Transverse colon (tissue), 4 donors: Measurements from ENCODE around the gene SH3RF3. TPM values are rescaled to one million over a fixed set of nuclear protein-coding genes. Genes with fewer than 3 reads are reported as not detected.

Source experiments
- DNase-seq: peaks from one replicate; pipeline ENCODE4 v3.0.0-alpha.2; 2019
- H3K27ac ChIP-seq, 4 donors: fragments of 200-600 bp; sonication (generic); 2 replicates each; pipeline ENCODE4 v1.5.1; 2016 to 2018; ENCODE audit warnings: inconsistent platforms in 4 of 4
- H3K27me3 ChIP-seq: fragments of 200-600 bp; sonication (generic); 2 replicates; pipeline ENCODE4 v1.5.1; 2017; ENCODE audit warnings: inconsistent platforms
- H3K36me3 ChIP-seq, 4 donors: fragments of 200-600 bp; sonication (generic); 2 replicates each; pipeline ENCODE4 v1.5.1; 2017 to 2019; ENCODE audit warnings: inconsistent platforms in 4 of 4
- H3K4me1 ChIP-seq, 4 donors: fragments of 200-600 bp; sonication (generic); 2 replicates each; pipeline ENCODE4 v1.5.1; 2017 to 2020; ENCODE audit warnings: inconsistent platforms in 4 of 4
- H3K4me3 ChIP-seq, 4 donors: fragments of 200-600 bp; sonication (generic); 1 replicate in 1 of 4; 2 replicates in 3 of 4; pipeline versions ENCODE4 v1.5.1 to v1.6.1; 2017 to 2019; ENCODE audit warnings: inconsistent platforms in 4 of 4
- H3K9me3 ChIP-seq, 2 donors: fragments of 200-600 bp; sonication (generic); 2 replicates each; pipeline ENCODE4 v1.5.1; 2017 to 2019; ENCODE audit warnings: inconsistent platforms in 2 of 2
- CTCF ChIP-seq, 5 experiments: fragments of 200-600 bp in 3 of 5; fragments of 450-650 bp in 2 of 5; sonication (generic) in 3 of 5; IDR thresholded peaks; 1 replicate in 2 of 5; 2 replicates in 3 of 5; pipeline ENCODE4 v1.5.1; 2016 to 2017; ENCODE audit warnings: antibody characterized with exemption in 5 of 5, inconsistent platforms in 3 of 5, mild to moderate bottlenecking in 2 of 5, moderate library complexity in 1 of 5
- EP300 ChIP-seq: sonication (generic); formaldehyde crosslinking; IDR thresholded peaks from one replicate; pipeline ENCODE4 v1.6.1; 2017; ENCODE audit warnings: antibody characterized with exemption, low read depth
- POLR2A ChIP-seq: fragments of 450-650 bp; IDR thresholded peaks from one replicate; pipeline ENCODE4 v1.6.1; 2016; ENCODE audit warnings: antibody characterized with exemption, mild to moderate bottlenecking, moderate library complexity
- POLR2AphosphoS5 ChIP-seq, 3 donors: sonication (generic); formaldehyde crosslinking; IDR thresholded peaks; one replicate each; pipeline ENCODE4 v1.6.1; 2016; ENCODE audit warnings: antibody characterized with exemption in 3 of 3
- WGBS, 2 donors: methylation state at CpG; one replicate each; pipeline ENCODE4 v1.1.5; 2018; ENCODE audit warnings: low coverage in 1 of 2; 5-methylcytosine and 5-hydroxymethylcytosine counted together
- in situ Hi-C, 4 donors: fragments of 200-750 bp; cut with MboI; loops; one replicate each; pipeline versions ENCODE4 v1.15.0 to v1.15.1; 2017; ENCODE audit warnings: low sequenced_read_pairs in 3 of 4, low pct_ligation_motif_present in 1 of 4, low pct_unique_long_range_greater_than_20kb in 1 of 4
- intact Hi-C: fragments of 100-400 bp; cut with DNase I; formaldehyde crosslinking; loops from one replicate; pipeline ENCODE4 v1.15.1; 2023; ENCODE audit warnings: low total_unique reads
- total RNA-seq, 4 donors: library from RNA; depleted of rRNA; stranded (reverse); fragments of >200 nt; gene quantifications; one replicate each; pipeline ENCODE4 v1.1.0, GENCODE V29; 2016

The SH3RF3 gene
- total RNA-seq, 4 donors from 2014 or later = 1.9 to 8.8 (median 2.9) TPM

DNA sequence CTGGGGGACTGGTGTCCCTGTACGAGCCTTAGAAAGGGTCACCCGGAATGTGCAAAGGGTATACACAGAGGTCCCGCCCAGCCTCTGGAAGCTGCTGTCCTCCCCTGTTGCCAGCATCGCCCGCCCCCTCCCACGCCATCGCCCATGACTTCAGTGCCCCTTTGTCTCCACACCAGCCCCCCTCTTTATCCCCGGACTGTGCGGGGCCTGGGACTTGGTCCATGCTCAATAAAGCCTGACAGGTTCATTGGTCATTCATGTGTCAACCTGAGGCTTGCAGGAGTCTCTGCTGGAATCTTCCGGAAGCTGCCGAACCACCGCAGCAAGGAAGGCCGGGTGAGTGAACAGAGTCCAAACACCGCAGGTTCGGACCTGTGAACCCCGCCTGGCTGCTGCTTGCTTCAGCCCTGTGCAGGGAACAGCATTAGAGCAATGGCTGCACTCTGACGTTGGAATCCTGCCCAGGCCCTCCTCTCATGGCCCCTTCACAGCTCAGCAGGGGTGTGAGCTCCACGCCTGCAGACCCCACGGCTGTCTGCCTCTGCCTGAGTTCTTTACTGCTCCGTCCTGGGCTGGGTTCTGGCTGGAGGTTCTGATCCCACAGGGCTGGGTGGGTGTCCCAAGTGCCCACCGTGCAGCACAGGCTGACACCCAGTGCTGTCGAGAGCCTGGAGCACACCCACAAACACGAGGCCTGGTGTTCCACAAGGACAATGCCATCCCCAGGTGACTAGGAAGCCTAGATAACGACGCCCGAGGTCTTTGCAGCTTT lies 388.3 kb downstream of the SH3RF3 start:
- DNase-seq = no peak
- in situ Hi-C loops = no loop called here
- no peak overlapping the region for H3K27ac ChIP-seq
- TF ChIP-seq POLR2AphosphoS5 (IDR thresholded peaks at IDR 0.05) (no peak), CTCF (IDR thresholded peaks at IDR 0.05) (no peak), POLR2A (no peak), EP300 (no peak)
- peaks cover 6 to 14% (median 8%) of the 10 kb centered on the region in 4 donors for H3K4me1 ChIP-seq
- intact Hi-C loops = no loop called here
- H3K4me3 ChIP-seq = no peak overlapping the region
- WGBS, 2 donors = 90% methylated on average over 26 of the region's 26 CpGs; no CpG with 5 or more reads in 1 of the 2 donors
- no peaks in the 10 kb centered on the region for H3K36me3 ChIP-seq
- no peaks in the 10 kb centered on the region for H3K27me3 ChIP-seq
- no peaks in the 10 kb centered on the region for H3K9me3 ChIP-seq

DNA sequence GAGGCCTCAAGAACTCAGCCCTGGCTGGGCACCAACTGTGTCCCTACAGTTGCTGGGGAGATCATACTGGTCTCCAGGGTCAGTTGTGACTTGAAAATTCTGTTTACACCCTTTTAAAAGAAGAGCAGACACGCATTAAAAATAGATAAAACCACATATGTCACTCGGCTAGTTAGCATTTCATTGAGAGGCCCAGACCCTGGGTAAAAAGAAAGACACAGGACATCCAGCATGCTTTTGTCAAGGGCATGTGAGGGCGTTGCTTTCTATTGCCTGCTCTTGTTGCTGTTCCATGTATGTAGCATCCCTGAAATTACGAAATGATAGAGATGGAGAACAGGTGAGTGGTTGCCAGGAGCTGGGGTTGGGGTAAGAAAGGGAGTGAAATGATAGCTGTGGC lies 390.5 kb downstream of the SH3RF3 start:
- intact Hi-C loops = no loop called here

DNA sequence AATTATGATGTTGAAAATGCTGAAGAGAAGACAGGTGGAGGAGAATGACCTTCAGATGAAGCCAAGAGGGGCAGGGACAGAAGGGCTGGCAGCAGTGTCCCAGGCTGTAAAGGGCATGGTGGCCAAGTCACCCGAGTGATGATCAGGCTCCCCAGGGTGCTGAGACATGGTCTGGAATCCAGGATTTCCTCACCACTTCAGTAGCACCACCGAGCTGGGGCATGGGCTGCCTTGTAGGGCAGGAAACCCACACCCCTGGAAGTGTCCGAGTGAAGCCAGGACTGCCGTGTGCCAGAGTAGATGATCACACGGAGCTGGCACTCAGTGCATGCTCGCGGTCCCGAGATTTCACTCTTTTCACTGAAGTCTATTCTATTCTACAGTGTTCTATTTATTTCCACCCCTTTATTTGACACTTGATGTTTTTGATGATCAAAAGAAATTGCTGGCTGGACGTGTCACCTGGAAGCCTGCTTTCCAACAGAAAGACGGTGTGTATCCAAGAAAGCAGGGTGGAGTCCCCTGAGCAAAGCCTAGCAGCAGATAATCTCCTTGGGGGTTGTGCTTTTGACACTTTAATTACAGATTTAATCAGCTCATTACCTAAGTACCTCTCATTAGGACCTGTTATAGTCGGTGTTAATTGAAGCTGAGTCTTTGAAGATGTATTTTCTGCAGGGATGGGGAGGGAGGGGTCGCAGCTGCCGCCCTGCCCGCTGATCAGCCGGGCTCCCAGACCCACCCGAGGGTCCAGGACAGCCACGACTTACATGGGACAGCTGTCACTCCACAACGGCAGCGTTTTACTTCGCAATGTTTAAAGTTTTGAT lies 392.4 kb downstream of the SH3RF3 start:
- intact Hi-C loops (no loop called here), in situ Hi-C loops (no loop called here)
- TF ChIP-seq POLR2A (no peak), CTCF (IDR thresholded peaks at IDR 0.05) (no peak), EP300 (no peak), POLR2AphosphoS5 (IDR thresholded peaks at IDR 0.05) (no peak)
- Histone ChIP-seq H3K4me3 (no peak overlapping the region), H3K27ac (no peak overlapping the region), H3K9me3 (no peaks in the 10 kb centered on the region), H3K27me3 (no peaks in the 10 kb centered on the region), H3K4me1 (no peaks in the 10 kb centered on the region), H3K36me3 (no peaks in the 10 kb centered on the region)
- DNase-seq = no peak
- 56 to 59% methylated on average over 14 to 20 of the region's 20 CpGs for WGBS, 2 donors

More for the DNA sequence above, 390.5 kb downstream of the SH3RF3 start:
- Histone ChIP-seq H3K27me3 (no peaks in the 10 kb centered on the region), H3K9me3 (no peaks in the 10 kb centered on the region), H3K4me1 (peaks cover 2 to 5% (median 3%) of the 10 kb centered on the region in 4 donors), H3K4me3 (no peak overlapping the region), H3K27ac (no peak overlapping the region), H3K36me3 (no peaks in the 10 kb centered on the region)
- TF ChIP-seq CTCF (IDR thresholded peaks at IDR 0.05) (no peak), EP300 (no peak), POLR2AphosphoS5 (IDR thresholded peaks at IDR 0.05) (no peak), POLR2A (no peak)
- no peak for DNase-seq
- in situ Hi-C loops = no loop called here
- 84% methylated on average over 4 of the region's 4 CpGs; no CpG with 5 or more reads in 1 of the 2 donors for WGBS, 2 donors

DNA sequence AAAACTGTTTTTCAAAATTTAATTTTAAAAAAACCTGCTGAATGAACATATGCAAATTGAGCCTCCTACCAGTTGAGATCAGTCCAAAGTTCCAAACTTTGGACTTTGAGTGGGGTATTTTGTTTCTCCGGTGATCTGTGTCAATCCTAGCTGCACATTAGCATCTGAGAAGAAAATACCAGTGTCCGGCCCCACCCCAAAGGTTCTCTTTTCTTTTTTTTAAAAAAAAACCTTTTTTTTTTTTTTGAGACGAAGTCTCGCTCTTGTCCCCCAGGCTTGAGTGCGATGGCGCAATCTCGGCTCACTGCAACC lies 393.0 kb downstream of the SH3RF3 start:
- Histone ChIP-seq H3K9me3 (no peaks in the 10 kb centered on the region), H3K4me3 (no peak overlapping the region), H3K4me1 (no peaks in the 10 kb centered on the region), H3K27ac (no peak overlapping the region), H3K36me3 (no peaks in the 10 kb centered on the region), H3K27me3 (no peaks in the 10 kb centered on the region)
- TF ChIP-seq POLR2A = no peak
- TF ChIP-seq EP300 = no peak
- TF ChIP-seq POLR2AphosphoS5 (IDR thresholded peaks at IDR 0.05) = no peak
- TF ChIP-seq CTCF (IDR thresholded peaks at IDR 0.05) = no peak
- in situ Hi-C loops = no loop called here
- WGBS, 2 donors = 83 to 89% methylated on average over 6 to 7 of the region's 7 CpGs
- no peak for DNase-seq
- intact Hi-C loops = no loop called here
